Smooth muscle cell of the brain vasculature (primary cell): Measurements from ENCODE around the gene TNIK.

Experiments used
- DNase-seq: peaks from one replicate; pipeline ENCODE4 v3.0.0-alpha.2; 2012; ENCODE audit warnings: low read depth, low spot score

Gene TNIK

DNA sequence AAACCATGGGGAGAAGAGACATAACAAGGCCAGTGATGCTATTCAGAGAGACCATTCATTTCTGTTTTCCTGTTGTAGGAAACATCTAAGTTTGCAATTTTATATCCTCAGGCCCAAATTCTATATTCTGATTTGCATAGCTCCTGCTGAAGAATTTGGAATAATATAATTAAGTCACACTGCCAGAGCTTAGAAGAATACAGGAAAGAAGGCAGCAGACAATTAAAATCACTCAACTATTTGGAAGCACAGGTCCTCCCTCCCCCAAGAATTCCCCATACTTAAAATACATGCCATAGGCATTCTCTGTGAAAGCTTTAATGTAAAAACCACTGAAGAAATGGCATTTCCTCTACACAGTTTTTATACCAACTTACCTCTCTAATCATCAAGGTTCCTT, 366.7 kb downstream of the TNIK start:
- no peak for DNase-seq

DNA sequence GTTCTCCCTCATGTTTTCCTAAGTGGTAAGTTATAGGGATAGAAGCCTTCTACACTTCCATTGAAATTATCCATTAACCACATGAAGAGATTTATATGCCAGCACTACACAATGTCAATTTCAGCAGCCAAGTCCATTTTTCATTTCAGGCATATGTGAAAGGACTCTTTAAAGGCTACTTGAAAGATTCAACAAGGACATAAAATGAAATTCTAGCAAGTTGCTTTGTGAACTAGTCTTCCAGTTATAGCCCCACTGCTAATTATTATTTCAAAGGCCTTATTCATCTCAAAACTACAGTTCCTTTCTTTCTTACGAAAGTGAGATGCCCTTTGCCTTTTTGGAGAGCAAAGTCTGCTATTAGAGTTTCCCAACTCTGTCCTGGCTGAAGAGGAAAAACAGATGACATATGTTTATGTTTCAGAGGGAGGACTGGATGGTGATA, 367.7 kb downstream of the TNIK start:
- DNase-seq: no peak

DNA sequence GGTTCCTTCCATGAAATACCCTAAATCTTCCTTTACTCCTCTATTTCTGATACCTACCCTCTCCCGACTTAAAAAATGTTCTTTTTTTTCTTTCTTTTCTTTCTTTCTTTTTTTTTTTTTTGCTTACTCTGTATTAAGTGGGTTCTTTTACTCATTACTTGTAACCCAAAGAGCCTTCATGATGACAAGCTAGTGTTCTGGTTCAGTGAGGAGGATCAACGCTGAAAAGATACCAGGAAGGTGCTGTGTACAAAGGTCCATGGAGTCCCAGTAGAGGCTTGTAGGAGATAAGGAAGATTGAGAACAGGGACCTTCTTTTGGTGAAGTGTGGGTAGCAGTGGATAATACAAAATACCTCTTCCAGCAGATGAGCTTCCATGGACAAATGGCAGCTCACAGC, 369.9 kb downstream of the TNIK start:
- no peak for DNase-seq

DNA sequence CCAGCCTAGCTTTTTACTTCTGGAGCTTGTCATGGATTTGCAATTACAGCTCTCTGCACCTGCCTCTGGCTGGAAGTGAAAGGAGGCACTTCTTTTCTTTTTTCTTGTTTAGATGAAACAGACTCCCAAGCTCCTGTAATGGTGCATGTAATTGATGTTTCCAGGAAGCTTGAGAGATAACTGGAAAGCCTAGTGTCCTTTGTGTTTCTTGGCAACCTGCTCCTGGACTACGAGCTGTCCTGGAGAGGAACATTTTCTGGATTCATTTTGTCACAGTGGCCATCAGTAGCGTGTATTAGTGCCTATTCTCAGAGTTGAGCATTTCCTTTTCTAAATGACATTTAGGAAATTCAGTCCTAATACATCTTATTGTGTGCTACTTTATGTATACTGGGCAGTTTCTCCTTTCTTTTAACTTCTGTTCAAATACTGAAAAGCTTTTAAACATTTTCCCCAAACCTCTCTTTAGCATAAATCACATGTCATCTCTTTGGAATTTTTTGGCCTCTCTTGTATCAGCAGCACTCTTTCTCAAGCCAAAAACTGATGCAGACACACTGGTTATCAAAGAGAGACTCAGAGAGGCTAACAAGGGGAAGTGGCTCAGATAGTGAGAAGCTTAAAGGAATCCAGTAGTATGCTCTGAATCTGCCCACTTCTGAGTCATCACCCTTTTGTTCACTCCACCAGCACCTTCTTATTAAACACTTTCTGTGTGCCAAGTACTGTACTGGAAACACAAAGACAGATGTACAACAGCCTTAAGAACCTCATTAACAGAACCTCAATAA, 371.0 kb downstream of the TNIK start:
- peak; percentile 7 for DNase-seq

DNA sequence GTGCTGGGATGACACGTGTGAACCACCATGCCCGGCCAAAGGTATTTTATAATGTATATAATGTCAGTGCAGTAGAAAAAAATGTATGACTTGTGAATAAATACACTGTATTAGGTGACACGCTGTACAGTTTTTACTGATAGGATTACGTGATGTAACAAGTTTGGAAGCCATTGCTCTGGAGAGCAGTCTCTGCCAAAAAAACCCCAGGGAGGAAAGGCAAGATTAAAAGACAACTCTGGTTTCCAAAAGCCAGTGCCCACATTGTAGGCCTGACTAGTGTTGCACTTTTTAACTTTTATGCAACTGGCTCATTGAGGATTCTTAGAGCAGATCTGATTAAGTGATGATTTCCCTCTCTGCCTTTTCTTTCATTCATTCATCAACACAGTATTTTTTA, 371.7 kb downstream of the TNIK start:
- no peak for DNase-seq

DNA sequence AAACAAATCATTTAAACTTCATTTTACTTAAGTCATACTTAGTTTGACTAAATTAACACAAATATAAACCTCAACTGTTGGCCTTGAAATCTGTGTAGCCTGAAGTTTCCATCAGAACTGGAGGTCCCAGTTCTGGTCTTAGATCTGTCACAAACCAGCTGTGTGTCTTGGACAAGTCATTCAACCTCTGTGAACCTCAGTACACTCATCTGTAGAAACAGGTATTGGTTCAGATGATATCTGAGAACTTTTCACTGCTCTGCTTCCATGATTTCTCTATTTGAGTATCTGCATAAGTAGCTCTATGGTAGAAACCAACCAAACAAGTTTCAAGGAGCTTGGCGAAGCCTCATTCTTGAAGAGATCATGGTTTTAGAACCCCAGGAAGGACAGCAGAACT, 373.3 kb downstream of the TNIK start:
- DNase-seq: no peak

DNA sequence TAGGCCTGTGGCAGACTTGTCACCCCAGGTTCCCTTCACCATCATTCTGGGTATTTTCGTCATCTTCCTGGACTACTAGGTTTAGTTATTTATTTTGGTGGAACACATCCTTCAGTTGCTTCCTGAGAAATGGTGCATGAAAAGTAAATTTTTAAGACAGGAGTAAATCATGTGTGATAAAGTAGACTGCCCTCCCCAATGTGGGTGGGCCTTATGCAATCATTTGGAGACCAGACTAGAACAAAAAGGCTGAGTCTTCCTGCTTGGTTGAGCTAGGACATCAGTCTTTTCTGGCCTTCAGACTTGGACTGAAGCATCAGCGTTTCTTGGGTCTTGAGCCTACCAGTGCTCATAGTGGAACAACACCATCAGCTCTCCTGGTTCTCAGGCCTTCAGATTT, 382.9 kb downstream of the TNIK start:
- DNase-seq: no peak

DNA sequence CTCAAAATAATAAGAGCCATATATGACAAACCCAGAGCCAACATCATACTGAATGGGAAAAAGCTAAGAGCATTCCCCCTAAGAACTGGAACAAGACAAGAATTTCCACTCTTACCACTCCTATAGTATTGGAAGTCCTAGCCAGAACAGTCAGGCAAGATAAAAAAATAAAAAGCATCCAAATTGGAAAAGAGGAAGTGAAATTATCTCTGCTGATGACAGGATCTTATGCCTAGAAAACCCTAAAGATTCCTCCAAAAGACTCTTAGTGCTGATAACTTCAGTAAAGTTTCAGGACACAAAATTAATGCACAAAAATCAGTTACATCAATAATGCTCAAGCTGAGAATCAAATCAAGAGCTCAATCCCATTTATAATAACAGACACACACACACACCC, 387.8 kb downstream of the TNIK start:
- no peak for DNase-seq

DNA sequence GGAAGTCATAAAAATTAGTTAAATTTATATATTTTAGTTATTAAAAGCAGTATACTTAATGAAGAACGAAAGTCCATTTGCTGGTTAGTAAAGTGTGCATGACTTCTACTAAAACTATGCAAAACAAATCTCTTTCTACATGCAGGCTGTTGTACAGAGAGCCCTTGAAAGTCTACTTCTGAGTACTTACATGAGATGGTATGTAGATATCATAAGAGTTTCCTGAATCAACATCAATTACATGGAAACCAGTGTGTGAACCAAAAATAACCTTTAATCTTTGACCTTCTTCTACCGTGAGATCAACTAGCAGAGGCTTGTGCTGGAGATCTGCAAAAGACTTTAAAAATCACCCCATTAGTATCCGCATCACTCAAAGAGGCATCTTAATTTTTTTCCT, 391.5 kb downstream of the TNIK start:
- no peak for DNase-seq

DNA sequence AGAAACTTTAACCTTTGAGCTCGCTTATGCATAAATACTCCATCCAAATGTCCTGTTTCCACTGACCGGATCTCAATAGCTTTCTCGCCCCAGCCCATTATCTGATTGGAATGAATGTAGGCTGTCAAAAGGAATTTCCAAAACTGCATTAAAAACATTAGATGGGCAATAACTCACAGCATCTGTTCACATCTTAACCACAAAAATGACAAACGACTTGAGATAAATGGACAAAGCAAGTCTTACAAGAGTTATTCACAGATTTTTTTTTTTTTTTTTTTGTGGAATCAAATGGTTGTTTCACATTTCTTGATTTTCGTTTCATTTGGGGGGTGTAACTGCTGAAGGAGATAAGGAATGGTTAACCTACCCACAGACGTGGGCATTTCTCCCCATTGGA, 394.0 kb downstream of the TNIK start:
- DNase-seq: no peak

DNA sequence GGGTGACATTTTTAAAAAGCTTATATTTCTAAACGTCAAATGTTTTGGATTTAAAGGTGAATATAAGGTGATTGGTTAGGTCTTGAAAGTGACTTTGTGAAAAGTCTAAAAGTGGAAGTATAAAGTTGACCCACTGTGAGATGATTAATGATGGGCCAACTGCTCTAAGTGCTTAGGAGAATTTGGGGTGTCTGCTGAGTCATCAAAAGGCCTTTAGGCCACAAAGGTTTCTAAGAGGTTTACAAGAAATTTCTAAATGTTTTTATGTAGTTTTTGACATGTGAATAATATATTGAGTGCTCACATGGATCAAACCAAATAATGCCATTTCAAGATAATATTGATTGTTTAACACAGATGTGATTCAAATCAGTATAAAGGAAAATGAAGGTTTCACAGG, 394.5 kb downstream of the TNIK start:
- DNase-seq: no peak

DNA sequence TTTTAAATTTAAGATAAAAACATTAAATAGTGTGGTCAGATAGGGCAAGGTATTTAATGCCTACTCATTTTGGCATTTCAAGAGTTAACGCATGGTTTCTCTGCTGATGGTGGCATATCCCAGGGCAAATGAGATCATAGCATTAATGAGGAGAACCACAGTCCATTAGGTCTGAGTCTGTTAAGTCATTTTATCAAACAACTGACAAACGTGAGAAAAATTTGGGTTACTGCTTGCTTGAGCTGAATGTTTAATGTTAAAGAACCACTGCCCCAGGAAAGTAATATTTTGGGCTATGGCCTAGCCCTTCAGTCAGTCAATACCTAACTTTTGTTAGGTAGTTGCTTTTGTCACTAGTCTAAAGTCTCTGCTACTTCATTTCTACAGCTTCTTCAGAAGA, 395.7 kb downstream of the TNIK start:
- no peak for DNase-seq

DNA sequence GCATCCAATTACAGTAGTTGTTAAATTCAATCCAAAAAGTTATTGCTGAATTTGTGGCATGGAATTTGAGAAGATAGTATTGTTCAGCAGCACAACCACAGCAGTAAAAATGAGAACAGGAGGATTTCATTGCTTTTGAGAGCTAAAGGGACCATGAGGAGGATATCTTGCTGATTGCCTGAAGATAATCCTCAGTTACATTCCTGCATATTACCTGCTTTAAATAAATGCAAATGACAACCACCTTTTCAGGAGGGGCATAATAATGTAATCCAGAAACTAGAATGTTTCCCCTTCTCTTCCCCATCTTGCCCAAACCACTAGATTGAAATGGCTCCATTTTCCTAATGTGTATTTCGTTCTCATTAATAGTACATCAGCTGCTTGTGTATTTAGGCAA, 398.5 kb downstream of the TNIK start:
- no peak for DNase-seq

DNA sequence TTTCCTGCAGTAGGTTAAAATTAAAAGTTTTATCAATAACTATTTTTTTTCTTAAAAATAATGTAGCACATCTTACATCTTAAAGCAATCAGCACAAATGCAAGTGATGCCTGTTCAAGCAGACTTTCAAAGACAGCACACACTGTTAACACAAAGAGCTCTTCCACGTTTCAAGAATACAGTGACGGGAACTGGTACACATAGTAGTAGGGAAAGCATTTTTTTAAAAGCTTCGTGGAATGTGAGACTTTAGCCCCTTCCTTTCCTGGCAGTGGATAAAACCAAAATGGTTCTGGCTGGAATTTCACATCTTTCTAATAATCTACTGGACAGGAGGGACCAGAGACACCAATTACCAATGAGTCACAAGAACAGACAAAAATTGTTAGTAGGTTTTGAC, 400.2 kb downstream of the TNIK start:
- DNase-seq: no peak

DNA sequence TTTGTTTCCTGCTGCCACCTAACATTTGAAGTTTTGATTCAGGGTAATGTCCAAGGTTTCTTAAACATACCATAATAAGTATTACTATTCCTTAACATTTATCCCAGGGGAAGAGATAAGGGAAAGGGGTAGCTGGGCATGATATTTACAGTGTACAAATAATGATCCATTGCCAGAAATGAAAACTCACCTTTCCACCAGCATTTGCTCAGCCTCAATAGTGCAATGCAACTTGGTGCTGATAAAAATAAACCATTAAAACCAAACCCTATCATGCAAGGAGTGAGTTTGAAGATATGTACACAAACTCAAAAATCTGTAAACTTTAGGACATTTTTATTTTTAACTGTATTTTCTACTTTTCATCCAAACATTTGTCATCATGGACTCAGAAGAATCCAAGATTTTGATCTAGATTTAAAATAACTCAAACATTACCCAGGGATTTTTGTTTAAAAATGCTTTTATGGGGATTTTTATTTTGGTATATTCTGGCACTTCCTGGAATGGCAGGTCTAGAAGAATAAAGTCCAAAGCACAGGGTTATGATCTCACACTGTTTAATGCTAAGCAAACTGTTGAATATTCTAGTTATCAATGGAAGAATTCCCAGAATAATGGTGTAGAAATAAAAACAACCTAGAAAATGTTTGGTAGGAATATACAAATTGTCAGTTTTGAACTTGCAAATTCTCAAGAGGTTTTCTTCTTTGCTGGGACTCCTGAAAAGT, 401.2 kb downstream of the TNIK start:
- no peak for DNase-seq

DNA sequence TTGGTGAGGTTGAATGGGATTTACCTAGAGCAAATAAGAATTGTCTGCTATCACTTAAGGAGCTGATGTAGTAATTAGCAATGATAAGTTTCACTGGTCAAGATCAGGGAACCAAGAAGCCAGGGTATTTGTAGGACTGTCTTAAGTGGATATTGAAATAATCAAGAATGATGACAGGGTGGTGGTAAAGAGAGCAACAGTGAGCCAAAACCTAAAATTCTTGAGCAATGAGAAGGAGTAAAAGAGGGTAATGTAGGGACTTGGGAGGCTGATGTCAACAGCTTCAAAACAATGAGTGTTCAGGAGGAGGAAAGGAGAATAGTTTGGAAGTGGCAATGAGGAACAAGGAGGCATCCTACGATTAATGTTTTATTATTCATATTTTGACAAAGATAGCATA, 402.1 kb downstream of the TNIK start:
- DNase-seq: no peak

DNA sequence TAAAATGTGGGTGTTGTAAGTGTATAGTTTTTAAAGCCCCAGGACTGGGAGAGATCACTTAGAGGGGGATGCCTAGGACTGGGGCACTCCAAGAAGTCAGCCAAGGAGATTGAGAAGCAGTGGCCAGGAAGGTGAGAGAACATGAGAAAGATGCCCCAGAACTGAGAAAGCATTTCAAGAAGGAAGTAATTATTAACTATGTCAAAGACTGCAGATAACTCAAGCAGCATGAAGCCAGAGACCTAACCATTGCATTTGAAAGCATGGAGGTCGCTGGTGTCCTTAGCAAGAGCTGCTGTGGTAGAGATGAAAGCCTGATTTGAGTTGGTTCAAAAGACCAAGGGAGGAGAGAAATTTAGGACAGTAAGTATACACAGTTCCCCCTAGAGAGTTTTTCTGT, 403.1 kb downstream of the TNIK start:
- DNase-seq: no peak

DNA sequence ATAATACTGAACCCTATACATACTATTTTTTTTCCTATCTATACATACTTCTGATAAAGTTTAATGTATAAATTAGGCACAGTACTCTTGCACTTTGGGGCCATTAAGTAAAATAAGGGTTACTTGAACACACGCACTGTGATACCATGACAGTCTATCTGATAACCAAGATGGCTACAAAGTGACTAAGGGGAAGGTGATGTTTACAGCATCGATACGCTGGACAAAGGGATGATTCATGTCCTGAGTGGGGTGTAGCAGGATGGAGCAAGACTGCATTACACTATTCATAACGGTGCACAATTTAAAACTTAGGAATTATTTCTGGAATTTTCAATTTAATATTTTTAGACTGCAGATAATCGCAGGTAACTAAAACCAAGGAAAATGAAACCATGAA, 403.7 kb downstream of the TNIK start:
- no peak for DNase-seq

DNA sequence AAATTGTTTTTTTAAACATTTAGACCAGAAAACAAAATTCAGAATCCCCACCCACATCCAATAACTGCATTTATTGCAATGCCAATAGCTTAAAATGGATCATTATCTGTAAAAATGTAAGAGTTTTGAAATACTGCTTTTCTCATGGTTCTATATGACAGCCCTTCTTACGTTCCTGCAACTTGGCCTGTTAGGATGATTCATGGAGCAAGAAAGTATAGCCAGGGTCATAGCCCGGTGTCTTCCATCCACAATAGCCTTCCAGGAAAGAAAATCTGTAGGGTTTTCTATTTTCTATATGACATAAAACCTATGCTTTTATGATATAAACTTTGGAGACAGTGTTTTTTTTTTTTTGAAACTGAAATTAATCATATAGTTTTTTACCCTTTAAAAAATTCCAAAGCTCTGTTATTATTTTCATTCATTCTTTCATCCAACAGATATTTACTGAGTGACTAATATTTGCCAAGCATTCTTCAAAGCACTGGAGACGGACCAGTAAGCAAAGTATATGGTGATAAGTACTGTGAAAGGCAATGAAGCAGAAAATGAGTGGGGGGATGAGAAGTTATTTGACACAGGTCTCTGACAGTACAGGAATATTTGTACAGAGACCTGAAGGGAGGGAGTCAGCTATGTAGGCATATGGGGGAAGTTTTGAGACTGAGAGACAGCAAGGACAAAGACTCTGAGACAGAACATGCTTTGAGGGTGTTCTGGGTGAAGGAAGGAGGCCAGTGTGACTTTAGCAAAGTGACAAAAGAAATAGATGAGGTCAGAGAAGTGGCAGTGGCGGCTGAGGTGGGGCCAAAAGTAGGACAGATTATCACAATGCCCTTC, 404.6 kb downstream of the TNIK start:
- DNase-seq: no peak

DNA sequence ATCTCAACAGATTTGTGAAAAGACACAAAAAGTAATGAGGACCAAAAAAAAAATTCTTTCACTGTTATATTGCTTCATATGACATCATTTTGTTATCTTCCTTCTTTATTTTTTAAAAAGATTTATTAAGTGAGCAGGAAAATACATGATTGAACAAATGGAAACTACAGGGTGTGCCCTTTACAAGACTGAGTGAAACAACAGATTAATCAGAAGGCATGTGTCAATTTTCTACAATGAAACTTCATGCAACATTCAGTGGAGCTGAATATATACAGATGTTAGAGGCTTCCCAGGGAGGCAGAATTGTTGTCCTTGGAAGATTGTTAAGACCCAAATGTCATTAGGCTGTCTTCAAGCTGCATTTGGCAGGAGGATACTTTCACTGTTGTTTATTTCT, 405.3 kb downstream of the TNIK start:
- DNase-seq: no peak

DNA sequence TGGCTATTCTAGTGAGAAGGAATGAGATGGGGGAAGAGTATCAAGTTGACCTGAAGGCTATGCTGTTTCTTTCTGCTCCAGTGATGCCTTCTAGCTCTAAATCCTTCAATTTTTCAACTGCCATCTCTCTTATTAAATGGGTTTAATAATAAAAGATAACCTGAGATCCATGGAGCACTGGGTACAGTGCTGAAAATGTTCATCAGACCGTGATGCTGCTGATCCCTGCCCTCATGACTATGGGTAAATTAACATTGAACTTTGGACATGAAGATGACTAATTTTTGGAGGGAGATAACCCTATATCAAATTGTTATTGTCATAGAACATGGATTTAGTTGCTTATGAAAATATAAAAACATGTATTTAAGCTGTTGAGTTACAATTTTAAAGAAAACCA, 406.0 kb downstream of the TNIK start:
- DNase-seq: no peak

DNA sequence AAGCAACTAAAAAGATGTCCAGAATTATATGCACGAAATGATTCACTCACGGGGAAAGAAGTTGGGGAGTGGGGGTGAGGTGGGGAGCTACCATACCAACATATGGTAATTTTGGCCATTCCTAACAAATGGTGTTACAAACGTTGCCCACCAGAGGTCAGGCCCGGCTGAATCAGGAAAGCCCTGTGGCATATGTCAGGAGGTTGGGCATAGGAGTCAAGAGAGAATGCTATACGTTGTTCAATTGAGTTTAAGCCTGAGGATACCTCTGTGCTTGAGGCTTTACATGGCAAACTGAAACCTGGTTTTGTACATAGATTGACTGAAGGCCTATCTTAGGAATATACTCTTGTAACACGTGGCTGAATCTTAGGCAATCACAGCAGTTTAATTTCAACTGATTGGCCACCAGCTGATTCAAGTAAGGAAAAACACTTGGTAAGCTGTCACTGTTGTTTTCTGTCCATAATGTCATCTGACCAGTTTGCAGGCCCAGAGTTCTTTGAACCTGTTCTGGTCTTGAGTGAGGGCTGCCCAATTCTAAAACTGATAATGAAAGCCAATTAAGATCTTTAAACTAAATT, 410.3 kb downstream of the TNIK start:
- DNase-seq: no peak
